GM20431 (cell line): Measurements from ENCODE around the gene LHX5.

ENCODE experiments used
- in situ Hi-C: fragments of 300-500 bp; cut with MseI, MboI; formaldehyde crosslinking; loops from one replicate; pipeline ENCODE4 v1.15.0; 2020; ENCODE audit warnings: low sequenced_read_pairs; ENCODE audit not compliant: unreplicated experiment

The LHX5 gene

DNA sequence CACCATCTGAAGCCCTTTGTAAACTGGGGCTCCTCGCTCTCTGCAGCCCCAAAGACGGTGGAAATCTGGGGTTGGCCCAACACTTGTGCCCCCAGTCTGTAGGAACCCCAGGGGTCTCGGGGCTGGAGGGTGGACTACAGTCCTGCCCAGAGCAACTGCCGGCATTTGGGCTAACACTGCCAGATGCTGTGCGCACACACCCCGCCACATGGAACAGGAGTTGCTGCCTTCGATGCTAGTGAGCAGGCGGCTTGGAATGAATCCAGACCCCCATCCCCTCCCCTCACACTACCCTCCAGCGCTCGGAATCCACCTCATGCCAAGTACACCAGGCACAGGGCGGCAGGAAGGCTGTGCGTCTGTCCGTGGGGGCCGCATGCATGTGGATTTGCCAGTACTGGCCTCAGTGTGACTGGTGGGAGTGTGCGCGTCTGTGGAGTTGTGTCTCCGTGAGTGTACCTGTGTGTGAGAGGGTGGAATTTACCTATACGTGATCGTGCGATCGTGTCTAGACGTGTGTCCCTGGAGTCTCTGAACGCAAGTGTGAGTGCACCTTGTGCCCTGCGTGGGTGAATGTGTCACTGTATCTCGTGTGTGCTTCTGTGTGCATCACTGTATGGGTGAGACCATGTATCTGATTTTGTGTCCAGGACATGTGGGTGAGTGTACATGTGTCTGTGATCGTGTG is 5.1 kb downstream of the LHX5 start:
- in situ Hi-C loops, result no loop called here

GRCh38 chr12:113465808-113466453 is 5.7 kb downstream of the LHX5 start:
- in situ Hi-C loops, result no loop called here

- in situ Hi-C loops, result no loop called here
Observed at GRCh38 chr12:113464852-113465719, 6.6 kb downstream of the LHX5 start.

DNA sequence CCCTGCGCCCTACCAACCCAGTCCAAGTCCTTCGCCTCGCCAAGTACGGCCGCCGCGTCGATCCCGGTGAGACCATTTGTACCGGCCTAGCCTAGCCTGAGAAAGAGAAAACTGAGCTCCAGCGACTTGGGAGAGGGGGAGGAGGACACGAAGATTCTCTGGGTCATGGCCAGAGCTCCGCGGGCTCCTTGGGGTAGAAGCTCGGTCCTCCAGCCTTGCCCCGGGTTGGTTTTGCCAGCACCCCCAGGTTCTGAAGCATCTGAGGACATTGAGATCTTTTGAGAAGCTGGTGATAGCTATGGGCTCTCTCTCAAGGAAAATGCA is 7.3 kb downstream of the LHX5 start:
- in situ Hi-C loops, result no loop called here

- in situ Hi-C loops, result no loop called here
Observed at GRCh38 chr12:113463746-113464451, 7.8 kb downstream of the LHX5 start.

DNA sequence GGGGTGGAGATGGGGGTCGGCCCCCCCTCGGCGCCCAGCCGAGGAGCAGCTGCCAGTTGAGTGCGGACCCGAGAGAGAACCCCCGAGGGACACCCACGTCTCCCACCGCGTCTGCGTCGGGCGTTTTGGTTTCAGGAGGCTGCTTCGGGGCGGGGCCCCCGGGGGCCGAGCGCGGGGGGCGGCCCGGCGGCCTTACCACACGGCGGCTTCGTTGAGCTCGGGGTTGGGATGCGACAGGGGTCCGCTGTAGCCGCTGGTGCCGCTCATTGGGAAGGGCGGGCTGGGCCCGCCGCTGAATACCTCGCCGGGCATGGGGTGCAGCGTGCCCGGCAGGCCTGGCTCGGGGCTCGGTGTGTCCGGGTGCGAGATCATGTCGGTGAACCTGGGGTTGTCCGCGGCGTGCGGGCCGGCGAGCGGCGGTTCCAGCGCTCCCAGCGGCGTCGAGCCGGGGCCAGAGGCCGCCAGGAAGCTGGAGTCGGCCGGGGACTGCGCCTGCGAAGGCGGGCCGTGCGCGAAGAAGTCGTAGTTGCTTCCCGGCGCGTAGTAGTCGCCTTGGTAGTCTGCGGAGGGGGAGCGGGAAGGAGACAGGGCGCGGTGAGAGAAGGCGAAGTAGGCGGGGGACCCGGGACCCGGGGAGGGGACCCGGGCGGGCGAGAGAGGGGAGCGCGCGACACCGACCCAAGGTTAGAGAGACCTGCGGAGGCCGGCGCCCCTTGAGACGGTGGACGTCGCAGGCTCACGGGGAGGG is 8.5 kb downstream of the LHX5 start:
- in situ Hi-C loops, result no loop called here

GRCh38 chr12:113462117-113462774 is 9.4 kb downstream of the LHX5 start:
- in situ Hi-C loops, result no loop called here

GRCh38 chr12:113461666-113462065 is 10.0 kb downstream of the LHX5 start:
- in situ Hi-C loops, result no loop called here

DNA sequence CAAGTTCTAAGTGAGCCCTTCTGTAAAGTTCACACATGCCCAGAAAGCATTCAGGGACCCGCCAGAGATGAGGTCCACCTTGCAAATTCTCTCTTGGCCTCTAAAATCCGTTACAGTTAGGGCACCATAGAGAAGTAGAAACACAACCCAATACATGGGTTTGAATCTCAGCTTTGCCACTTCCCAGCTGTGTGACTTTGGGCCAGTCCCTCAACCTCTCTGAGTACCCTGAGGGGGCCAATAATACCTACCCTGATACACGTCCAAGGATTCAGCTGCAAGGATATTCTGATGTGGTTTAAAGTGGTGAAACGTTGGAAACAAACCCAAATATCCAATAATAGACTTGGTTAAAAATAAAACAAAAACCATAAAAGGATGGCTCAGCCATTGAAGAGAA is 11.7 kb downstream of the LHX5 start:
- in situ Hi-C loops, result no loop called here

DNA sequence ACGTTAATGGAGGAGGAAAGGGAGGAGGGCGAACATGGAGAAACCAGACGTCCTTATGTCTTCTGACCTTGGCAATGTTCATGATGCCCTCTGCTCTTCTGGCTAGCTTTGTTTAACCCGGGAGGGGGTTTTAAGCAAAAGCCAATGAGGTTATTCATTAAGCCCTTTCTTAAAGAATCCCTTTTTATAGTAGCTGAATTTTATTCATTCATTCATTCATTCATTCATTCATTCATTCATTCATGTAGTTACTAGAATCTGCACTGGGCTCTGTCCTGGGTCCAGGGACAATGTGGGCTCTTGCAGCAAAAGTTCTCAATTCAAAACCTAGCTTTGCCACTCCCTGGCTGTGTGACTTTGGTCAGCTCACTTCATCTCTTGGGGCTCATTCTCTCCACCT is 14.0 kb downstream of the LHX5 start:
- in situ Hi-C loops, result no loop called here

GRCh38 chr12:113457185-113457584 is 14.5 kb downstream of the LHX5 start:
- in situ Hi-C loops, result no loop called here

DNA sequence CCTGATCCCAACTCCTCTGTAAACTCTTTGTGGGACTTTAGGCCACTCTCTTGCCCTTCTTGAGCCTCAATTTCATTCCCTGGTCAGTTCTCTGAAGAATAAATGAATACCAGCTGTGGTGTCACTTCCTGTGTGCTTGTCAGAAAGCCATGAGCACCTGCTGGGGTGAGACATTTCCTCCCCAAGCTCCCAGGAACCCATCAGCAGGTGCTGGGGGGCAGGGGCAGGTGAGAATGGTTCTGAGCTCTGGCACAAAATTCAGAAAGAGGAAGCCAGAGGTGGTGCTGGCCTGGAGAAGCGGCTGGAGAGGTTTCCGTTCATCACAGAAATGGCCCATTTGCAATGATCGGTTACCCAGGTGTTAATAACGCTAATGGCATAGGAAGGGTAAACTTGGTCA is 14.9 kb downstream of the LHX5 start:
- in situ Hi-C loops, result no loop called here

DNA sequence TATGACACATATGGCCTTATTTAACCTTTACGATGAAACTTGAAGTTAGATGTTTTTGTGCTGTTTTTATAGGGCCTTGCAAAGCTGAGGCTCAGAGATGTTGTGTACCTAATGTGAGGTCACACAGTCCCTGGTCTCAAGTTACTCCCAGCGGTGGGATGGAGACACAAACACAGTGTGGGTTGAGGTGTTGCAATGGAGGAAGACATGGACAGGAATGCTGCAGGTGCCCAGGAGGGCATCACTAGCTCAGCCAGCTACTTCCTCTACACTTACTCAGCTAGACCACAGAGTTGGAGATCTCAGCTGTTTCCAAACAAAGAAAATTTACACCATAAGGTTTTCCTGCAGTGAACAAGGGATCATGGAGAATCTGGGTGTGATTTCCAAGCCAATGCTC is 15.5 kb downstream of the LHX5 start:
- in situ Hi-C loops, result no loop called here

- in situ Hi-C loops, result no loop called here
Observed at GRCh38 chr12:113453330-113453729, 18.3 kb downstream of the LHX5 start.

DNA sequence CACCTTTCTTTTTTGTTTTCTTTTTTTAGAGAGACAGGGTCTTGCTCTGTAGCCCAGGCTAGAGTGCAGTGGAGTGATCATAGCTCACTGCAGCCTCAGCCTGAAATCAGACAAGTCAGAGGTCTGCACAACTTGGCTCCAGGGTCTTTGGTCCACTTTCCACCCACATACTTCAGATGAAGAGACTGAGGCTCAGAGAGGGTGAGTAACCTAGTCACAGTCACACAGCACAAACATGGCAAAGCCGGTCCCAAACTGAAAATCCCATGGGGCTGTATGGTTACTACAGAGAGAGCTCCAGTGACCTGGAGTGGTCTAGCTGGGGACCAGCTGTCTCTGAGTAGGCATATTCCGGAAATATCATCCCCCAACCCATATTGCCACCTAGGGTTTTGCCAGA is 19.2 kb downstream of the LHX5 start:
- in situ Hi-C loops, result no loop called here

- in situ Hi-C loops, result loop anchor here (25.0 kb wide), 1 partner anchor 462 kb away; no protein-coding TSS in a partner anchor
Observed at GRCh38 chr12:113449839-113450238, 21.8 kb downstream of the LHX5 start.

- in situ Hi-C loops, result loop anchor here (25.0 kb wide), 1 partner anchor 463 kb away; no protein-coding TSS in a partner anchor
Observed at GRCh38 chr12:113449299-113449698, 22.4 kb downstream of the LHX5 start.

GRCh38 chr12:113448873-113449272 is 22.8 kb downstream of the LHX5 start:
- in situ Hi-C loops, result loop anchor here (25.0 kb wide), 1 partner anchor 463 kb away; no protein-coding TSS in a partner anchor

GRCh38 chr12:113445544-113446171 is 26.0 kb downstream of the LHX5 start:
- in situ Hi-C loops, result loop anchor here (25.0 kb wide), 1 partner anchor 467 kb away; no protein-coding TSS in a partner anchor
